Mucosa of stomach (tissue), 1 donor: ENCODE results near the gene ZFAND3.

Experiments
- H3K27me3 ChIP-seq: one replicate; pipeline ENCODE4 v1.7.0; 2013; ENCODE audit warnings: mild to moderate bottlenecking, low read length; ENCODE audit not compliant: control insufficient read depth, insufficient read depth
- H3K36me3 ChIP-seq: one replicate; pipeline ENCODE4 v1.7.0; 2013; ENCODE audit warnings: low read length; ENCODE audit not compliant: control insufficient read depth, insufficient read depth
- H3K4me1 ChIP-seq: one replicate; pipeline ENCODE4 v1.7.0; 2013; ENCODE audit warnings: mild to moderate bottlenecking, low read length; ENCODE audit not compliant: control insufficient read depth, insufficient read depth
- H3K4me3 ChIP-seq: one replicate; pipeline ENCODE4 v1.7.0; 2013; ENCODE audit warnings: low read length
- H3K9ac ChIP-seq: one replicate; pipeline ENCODE4 v1.7.0; 2013; ENCODE audit warnings: mild to moderate bottlenecking, low read length, moderate library complexity
- H3K9me3 ChIP-seq: one replicate; pipeline ENCODE4 v1.7.0; 2013; ENCODE audit warnings: mild to moderate bottlenecking, low read length, moderate library complexity; ENCODE audit not compliant: control insufficient read depth
- donor health status: Pancreatic carcinoma.

The ZFAND3 gene

DNA sequence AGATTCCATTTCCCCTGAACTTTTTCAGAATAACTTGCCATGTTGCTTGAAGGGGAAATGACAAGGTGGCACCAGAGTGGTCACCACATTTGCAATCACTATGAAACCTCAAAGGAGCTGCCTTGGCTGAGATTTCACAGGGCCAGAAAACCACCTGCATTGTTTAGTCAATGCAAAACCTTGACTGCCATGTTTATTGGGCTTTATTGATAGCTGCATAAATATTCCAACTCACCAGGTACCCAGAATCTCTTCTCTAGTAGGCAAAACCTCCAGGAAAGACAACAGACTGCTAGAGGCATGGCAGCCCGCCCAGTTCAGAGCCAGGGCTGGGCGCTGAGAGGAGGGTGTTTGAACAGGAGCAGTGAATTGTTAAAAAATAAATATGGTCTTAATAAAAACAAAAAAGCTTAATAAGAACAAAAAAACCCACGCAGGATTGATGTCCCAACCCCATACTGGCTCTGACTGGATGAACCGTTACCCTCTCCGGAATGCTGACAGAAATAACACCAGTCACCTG is 375.6 kb downstream of the ZFAND3 start:
- no peak overlapping the region for H3K9ac ChIP-seq
- H3K27me3 ChIP-seq, result no peaks in the 10 kb centered on the region
- no peaks in the 10 kb centered on the region for H3K9me3 ChIP-seq
- H3K36me3 ChIP-seq, result no peaks in the 10 kb centered on the region
- H3K4me1 ChIP-seq, result no peaks in the 10 kb centered on the region
- no peak overlapping the region for H3K4me3 ChIP-seq

- H3K4me1 ChIP-seq, result no peaks in the 10 kb centered on the region
- no peaks in the 10 kb centered on the region for H3K36me3 ChIP-seq
- no peak overlapping the region for H3K9ac ChIP-seq
- no peaks in the 10 kb centered on the region for H3K9me3 ChIP-seq
- H3K27me3 ChIP-seq, result no peaks in the 10 kb centered on the region
- no peak overlapping the region for H3K4me3 ChIP-seq
These were observed 378.7 kb downstream of the ZFAND3 start for GRCh38 chr6:38198219-38198618.
